GM19193 (cell line): ENCODE measurements around the gene FBXW7.

Experiments
- POLR2A ChIP-seq: IDR thresholded peaks from 4 replicates; pipeline ENCODE4 v1.6.1; 2011; ENCODE audit not compliant: insufficient read depth, insufficient read length; ENCODE audit errors: extremely low read depth

Gene FBXW7

DNA sequence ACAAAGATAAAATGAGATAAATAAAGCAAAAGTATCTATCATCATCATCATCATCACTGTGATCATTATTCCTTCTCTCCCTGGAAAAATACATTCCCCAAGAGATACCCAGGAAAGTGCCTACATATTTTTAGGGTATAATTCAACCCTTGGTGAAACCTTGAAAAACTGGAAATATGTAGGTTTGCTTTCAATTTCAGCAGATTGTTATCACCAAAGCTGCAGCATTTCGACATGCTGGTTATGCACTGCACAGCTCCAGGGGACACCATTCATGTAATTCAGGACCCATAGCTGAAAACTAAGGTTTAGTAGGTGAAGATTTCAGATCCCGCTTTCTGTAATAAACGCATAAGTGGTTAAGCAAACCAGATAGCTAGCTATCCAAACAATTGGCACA, 28.4 kb upstream of the FBXW7 start:
- no peak for TF ChIP-seq POLR2A

DNA sequence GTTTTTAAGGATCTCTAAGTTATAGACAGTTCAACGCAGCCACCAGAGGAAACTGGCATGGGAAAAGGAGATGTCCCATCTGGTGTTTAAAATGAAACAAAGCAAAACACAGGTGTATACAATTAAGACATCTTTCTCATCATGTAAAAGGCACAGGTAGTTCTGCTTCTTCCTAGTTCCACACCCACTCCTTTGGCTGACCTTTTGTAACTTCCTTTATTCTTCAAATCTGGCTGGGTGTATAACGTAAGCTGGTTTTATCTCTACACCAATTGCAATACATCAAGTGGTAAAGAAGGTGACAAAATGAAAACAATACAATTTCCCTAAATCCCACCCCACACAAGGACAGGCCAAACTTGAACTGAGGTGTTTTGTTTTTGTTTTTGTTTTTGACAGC, 27.3 kb upstream of the FBXW7 start:
- TF ChIP-seq POLR2A, result no peak

DNA sequence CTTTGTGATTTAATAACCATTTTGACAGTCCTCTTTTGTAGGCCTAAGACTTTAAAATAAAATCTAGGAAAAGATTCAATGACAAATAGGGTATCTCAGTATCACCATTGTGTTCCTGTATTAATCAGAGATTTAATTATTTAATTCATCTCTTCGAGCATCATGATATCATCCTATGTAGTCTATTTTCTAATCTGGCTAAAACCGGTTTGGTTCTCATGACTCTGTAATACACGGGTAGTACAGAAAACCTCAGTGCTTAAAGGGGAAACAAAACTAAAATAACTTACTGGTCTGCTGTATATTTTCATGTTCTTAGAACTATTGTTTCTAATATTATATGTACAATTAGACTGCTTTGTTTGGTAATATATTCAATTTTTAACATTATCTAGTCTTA, 23.7 kb upstream of the FBXW7 start:
- TF ChIP-seq POLR2A, result no peak

DNA sequence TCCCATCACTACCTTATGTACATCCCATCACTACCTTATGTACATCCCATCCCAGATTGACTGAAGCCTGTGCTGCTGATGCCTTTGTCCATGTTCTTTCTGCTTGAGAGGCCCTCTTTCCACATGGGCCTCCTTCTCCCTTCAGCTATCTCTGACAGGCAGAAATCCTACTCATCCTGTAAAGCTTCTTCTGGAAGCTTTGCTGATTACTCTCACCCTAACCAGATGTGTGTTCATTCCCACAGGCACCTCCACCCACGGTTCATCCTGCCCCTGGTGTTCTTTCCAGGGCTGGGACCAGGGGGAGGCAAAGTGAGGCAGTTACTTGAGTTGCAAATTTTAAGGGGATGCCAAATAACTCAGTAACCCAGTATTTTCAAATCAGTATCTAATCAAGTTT, 22.5 kb upstream of the FBXW7 start:
- no peak for TF ChIP-seq POLR2A

DNA sequence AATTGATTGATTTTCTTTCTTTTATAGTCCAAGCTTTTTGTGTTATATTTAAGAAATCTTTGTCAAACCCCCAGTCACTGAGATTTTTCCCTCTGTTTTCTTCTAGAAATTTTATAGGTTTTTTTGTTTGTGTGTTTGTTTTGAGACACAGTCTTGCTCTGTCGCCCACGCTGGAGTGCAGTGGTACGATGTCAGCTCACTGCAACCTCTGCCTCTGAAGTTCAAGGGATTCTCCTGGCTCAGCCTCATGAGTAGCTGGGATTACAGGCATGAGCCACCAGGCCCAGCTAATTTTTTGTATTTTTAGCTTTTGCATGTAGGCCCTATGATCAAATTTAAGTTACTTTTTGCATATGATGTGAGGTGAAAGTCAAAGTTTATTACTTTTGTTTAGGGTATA, 20.9 kb upstream of the FBXW7 start:
- no peak for TF ChIP-seq POLR2A

DNA sequence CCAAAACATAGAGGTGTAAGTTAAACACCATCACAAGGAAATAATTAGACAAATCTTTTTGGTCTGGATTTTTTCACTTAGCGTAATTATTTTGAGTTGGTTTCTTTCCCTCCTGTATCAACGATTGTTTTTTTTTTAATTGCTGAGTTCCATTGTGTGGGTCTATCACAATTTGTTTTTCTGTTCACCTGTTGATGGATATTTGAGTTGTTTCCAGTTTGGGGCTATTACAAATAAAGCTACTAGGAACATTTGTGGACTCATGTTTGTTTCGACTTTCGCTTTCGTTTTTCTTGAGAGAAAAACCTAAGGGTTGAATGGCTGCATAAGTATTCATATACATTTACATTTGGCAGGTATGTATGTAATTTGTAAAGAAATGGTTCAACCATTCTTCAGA, 20.4 kb upstream of the FBXW7 start:
- TF ChIP-seq POLR2A, result no peak

DNA sequence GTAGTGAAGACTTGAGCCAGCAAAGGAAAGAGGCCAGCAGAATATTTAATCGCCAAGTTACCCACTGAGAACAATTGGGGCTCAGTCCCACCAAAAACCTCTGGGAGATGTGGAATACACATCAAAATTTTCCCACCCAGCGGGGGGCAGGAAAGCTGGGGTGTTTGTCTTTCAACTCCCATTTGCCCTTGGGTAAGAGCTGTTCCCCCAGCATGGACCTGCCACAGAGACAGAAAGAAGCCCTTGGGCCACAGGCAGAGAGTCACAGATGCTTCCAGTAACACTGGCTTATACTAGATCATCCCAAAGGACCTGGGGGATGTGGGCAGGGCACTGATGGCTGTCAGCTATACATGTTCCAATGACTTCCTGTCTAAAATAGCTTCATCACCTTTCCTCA, 18.9 kb upstream of the FBXW7 start:
- TF ChIP-seq POLR2A, result no peak

DNA sequence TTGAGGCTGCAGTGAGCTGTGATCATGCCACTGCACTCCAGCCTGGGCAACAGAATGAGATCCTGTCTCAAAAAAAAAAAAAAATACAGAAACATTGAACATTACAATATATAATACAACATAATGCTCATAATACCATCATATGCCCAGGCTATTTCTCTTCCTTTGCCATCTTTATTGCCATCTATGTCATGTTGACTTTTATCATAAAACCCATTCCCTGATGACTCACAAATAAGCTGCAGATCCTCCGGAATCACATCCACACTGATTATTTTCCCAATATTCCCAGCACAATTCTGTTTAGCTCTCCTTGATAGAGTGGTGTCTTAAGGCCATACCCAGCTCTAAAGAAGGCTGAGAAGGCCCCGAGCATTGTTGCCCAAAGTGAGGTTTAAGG, 9.2 kb upstream of the FBXW7 start:
- no peak for TF ChIP-seq POLR2A

DNA sequence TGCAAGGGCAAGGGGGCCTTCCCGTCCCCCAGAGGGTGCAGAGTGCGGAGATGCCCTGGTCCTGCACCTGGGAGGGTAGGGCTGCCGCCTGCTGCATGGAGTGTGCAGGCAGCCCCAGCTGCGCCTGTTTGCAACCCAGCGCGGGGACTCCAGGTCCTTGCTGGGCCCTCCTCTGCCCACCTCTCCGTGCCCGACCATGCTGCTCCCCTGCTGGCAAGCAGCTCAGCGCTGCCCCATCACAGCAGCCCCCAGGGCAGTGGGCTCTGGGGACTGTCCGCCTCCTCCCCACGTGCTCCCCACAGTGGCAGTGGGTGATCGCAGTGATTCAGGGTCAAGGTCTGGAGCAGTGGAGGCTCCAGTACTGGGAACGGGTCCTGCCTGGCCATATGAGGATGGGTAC, 5.0 kb upstream of the FBXW7 start:
- TF ChIP-seq POLR2A, result no peak

DNA sequence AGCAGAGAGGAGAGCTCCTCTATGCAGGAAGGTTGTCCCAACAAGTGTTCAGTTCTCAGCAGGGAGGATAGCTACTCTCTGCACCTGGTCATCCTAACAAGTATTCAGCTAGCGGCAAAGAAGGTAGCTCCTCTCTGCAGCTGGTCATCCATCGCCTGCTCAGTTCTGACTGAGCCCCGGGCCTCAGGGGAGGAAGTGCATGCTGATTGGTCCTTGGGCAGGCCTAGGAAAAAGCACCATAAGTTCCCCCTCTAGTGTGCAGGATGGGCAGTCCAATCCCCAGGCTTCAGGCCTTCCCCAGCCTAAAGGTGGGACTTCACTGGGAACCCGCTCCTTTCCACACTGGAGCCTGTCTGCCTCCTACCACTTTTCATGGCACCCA, 4.4 kb upstream of the FBXW7 start:
- TF ChIP-seq POLR2A, result peak; percentile 41

DNA sequence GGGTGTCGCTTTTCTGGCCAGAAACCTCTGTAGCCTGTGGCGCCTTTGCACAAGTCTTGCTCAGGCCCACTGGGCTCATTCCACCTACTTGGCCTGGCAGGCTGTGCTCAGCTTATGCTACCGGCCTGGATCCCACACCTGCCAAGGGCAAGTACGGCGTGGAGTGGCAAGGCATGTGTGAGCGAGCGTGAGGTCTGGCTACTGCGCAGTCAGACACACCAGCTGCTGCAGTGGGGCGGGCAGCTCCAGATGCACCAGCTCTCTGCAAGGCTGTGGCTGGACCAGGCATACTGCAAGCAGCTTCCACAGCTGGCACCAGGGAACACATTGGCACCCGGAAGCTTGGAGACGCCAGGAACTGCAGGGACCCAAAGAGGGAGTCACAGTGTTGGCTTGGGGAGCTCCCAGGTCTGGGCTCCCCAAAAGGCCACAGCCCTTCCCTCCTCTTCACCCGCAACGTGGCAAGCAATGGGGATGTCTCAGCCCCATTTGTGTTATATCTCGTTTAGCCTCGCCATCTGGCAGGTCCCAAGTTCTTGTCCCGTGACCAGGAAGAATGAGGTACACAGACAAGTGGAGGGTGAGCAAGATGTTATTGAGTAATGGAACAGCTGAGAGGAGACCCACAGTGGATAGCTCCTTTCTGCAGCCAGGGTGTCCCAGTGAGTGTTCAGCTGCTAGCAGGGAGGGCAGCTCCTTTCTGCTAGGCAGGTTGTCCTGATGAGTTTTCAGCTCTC, 3.8 kb upstream of the FBXW7 start:
- TF ChIP-seq POLR2A, result peak; percentile 8

DNA sequence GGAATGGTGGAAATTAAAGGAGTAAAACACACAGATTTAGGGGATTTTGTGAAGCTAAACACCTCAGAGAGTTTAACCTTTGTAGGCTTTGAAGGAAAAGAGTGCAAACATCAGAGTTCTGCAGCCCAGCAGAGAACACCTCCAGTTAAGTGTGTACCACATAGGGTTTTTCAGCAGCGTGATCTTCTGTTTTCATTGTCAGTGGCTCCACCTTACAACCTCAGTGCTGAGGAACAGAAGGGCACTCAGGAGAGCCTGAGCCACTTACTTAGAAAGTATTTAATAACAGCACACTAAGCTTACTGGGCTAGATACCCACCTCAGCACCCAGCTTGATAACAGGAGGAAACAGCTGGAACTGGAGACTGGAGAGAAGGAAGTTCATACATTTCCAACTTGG, 2.0 kb upstream of the FBXW7 start:
- TF ChIP-seq POLR2A, result no peak

DNA sequence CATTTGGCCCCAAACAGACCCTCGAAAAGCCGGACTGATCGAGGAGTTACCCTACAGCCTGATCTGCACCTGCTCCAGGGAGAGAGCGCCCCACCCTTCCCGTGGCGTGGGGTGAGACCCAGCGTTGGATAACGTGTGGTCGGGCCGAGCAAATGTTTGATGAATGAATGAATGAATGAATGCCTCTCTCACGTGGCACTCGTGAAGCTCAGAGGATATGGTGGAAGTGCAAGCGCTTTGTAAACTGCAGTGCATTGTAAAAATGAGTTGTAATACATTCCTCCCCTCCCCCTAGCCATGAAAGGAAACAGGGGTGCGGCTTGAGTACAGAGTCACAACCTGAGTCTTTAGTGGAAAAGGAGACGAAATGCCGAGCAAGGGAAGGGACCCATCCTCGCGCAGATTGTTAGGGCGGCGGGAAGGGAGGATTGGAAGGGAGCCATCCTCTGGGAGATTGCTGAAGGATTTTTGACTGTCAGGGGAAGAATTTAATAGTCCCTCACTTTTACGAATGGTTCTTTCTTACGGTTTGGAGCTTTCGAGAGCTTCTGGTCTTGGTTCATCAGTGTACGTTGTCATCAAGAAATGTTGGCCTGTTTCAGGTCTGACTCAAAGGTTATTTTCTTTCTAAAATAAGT, 772 bp upstream of the FBXW7 start:
- TF ChIP-seq POLR2A, result no peak

DNA sequence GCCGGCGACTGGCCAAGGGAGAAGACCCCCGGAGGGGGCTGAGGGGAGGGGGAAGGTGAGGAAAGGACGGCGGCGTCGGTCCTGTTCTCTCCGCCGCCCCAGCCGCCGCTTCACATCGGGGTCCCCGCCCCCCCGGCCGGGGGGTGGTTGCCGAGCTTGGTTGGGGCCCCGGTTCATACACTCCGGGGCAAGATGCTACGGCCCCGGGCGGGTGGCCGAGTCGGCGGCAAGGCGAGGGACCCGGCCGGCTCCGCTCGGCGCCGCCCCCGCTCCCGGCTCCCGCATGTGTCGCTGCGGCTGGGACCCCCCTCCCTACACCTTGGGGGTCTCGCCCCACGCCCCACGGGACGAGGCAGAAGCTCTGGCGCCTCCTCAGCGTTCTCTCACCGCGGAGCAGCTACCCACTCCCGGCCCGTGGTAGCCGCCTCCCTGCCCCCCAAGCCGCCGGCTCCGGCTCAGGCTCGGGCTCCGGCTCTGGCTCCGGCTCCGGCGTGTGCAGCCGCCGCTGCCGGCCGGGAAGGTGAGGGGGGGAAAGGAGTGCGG, 461 bp downstream of the FBXW7 start:
- TF ChIP-seq POLR2A, result no peak

DNA sequence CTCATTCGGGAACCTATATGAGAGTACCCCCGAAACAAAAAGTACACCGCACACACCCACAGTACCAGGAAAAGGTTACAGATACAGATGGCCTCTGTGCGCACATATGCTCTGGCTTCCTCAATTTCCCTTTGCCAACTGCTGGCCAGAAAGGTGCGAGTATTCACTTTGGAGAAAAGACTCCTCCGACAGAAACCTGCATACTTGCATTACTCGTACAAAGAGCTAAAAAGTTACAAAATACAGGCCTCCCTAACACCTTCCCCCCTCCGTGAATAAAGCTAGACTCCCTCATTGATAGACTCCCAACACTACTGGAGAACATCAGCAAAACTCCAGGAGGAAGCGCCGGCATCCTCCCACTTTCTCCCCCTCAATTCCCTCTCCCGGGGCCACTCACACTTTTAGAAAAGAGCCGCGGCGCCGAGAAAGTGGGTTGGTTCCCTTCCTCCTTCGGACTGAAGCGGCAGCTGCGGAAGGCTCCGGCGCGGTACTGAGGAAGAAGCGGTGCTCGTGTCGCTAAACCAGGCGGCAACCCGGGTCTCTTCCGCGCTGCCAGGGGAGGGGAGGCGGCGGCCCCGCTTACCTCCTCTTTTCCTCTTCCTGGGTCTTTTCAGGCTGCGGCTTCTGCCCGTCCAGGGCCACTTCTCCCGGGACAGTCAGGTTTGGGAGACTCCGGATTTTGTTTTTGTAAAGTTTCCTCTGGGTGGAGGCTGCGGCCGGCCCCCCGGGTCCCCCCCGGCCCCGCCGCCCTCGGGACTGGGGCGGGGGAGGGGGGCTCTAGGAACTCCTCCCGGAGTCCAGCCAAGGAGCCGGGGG, 1.1 kb downstream of the FBXW7 start:
- no peak for TF ChIP-seq POLR2A

DNA sequence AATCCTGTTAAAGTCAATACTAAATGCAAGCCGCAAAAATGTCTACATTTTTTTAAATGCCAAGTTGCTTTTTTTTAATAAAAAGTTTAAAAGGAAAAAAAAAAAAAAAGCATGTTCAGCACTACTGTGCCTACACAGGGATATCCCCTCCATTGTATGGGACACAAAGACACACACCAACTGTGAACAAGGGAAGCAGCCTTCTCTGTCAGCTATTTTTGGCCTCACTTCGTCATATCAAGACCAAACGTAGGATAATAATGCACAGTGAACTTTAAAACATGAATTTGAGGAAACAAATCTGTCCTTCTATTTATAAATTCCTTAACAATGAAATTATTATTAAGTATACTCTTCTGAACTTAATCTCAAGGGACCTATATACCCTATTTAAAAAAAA, 4.4 kb downstream of the FBXW7 start:
- no peak for TF ChIP-seq POLR2A

DNA sequence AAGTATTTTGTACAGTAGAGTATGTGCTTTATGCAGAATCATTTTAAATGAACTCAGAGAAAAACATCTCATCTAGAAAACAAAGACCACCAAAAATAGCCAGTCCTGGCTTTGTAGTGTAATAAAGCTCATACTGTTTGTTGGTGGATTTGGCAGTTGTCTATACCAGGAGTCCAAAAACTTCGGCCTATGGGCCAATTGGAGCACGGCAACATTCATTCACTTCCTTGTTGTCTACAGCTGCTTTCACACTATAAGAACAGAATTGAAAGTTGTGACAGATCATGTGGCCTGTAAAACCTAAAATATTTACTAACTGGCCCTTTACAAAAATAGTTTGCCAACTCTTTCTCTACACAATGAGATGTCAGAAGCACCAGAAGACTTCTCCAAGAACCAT, 5.3 kb downstream of the FBXW7 start:
- no peak for TF ChIP-seq POLR2A

DNA sequence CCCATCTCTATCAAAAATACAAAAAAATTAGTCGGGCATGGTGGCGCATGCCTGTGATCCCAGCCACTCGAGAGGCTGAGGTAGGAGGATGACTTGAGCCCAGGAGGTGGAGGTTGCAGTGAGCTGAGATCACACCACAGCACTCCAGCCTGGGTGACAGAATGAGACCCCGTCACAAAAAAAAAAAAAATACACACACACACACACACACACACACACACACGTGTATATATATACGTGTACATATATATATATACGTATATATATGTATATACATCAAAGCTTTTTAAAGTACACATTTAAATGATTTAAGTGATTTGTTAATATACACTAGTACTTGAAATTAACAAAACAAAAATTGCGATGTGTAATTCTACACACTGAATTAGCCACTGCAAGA, 6.0 kb downstream of the FBXW7 start:
- TF ChIP-seq POLR2A, result no peak
